Measurements from ENCODE around the gene SPHK2.
A peak's percentile ranks its signal among the peaks of the same experiment; 100 is the strongest.
"Not testable (repeated sequence)": the region's sequence is repeated elsewhere in the genome, so short reads cannot be mapped to it uniquely, and the experiment has no call there.

The SPHK2 gene

DNA sequence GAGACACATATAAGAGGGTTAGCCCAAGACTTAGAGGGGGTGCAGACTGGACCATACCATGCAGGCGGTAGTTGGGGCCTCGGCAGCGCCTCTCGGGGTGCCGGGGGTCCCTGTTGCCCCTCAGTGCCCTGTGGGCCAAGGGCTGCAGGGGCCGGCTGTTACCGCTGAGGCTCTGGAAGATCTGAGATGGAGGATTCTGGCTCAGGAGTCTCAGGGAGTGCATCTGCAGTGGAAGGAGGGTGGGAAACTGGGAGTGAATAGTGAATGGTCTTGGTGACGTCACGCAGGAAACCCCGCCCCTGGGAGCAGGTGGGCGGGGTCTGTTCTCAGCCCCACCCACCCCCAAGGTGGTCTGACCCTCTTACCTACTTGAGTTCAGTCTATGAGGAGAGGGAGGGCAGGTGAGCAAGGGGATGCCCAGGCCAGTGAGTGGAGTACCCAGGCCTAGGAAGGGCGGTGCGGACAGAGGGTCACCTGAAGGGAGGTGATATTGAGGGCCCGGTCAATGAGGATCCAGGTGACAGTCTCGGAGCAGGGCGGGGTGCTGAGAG lies 19.6 kb downstream of the SPHK2 start:
- DNase-seq: no peak

GRCh38 chr19:48639483-48640375 lies 20.4 kb downstream of the SPHK2 start:
- no peak for DNase-seq

GRCh38 chr19:48641850-48642249 lies 22.5 kb downstream of the SPHK2 start:
- DNase-seq: no peak

- no peak for DNase-seq
Observed at GRCh38 chr19:48642862-48643261, 23.6 kb downstream of the SPHK2 start.

- no peak for DNase-seq
Observed at GRCh38 chr19:48644355-48644754, 25.0 kb downstream of the SPHK2 start.

- peak; percentile 81 for DNase-seq
Observed at GRCh38 chr19:48644839-48645619, 25.7 kb downstream of the SPHK2 start.

GRCh38 chr19:48645620-48646000 lies 26.3 kb downstream of the SPHK2 start:
- no peak for DNase-seq

GRCh38 chr19:48646001-48646721 lies 26.9 kb downstream of the SPHK2 start, which contains the start of gene CA11:
Gene CA11 (minus strand): TSS chr19:48646187. CDS start chr19:48645632, 555 bp downstream.
- peak; percentile 92 for DNase-seq

DNA sequence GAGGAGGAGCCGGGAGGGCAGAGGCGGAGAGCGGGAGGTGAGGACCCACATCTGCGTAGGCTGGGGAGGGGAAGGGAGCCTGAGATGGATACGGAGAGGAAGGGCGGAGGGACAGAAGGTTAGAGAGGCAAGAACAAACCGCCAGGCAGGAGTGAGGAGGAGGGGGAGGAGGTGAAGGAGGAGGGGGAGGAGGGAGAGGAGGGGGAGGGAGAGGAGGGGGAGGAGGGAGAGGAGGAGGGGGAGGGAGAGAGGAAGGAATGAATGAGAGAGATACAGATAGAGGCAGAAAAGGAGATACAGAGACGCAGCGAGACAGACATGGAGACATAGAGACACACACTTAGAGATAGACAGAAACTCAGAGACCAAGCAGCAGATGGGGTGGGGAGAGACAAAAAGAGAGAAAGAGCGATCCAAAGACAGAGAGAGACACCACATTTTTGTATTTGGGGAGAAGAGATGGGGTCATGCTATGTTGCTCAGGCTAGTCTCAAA lies 27.5 kb downstream of the SPHK2 start:
- DNase-seq: no peak

DNA sequence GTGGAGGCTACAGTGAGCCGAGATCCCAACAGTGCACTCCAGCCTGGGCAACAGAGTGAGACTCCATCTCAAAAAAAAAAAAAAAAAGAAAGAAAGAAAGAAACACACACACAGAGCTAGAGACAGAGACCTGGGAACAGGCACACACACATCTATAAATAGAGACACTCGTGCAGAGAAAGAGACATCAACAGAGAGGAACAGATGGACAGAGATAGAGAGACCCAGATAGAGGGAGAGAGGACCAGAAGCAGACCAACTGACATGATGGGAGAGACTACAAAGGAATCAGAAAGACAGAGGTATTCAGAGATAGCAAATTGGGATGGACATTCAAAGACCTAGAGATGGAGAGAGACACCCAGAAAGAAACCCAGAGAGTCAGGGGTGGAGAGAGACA lies 28.8 kb downstream of the SPHK2 start:
- DNase-seq: no peak

DNA sequence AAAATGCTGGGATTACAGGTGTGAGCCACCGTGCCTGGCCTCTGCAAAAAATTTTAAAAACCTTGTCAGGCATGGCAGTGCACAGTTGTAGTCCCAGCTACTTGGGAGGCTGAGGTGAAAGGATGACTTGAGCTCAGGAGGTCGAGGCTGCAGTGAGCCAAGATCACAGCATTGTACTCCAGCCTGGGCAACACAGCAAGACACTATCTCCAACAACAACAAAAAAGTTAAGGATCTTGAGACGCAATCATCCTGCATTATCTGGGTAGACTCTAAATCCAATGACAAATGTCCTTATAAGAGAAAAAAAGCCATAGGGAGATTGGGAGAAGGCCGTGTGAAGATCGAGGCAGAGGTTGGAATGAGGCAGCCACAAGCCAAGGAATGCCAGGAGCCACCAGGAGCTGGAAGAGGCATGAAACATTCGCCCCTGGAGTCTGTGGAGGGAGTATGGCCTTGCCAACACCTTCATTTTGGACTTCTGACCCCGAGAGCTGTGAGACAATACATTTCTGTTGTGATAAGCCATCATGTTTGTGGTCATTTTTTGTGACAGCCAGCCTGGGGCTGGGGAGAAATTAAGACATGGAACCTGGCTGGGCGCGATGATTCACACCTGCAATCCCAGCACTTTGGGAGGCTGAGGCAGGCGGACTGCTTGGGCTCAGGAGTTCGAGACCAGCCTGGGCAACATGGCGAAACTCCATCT lies 31.8 kb downstream of the SPHK2 start:
- no peak for DNase-seq

DNA sequence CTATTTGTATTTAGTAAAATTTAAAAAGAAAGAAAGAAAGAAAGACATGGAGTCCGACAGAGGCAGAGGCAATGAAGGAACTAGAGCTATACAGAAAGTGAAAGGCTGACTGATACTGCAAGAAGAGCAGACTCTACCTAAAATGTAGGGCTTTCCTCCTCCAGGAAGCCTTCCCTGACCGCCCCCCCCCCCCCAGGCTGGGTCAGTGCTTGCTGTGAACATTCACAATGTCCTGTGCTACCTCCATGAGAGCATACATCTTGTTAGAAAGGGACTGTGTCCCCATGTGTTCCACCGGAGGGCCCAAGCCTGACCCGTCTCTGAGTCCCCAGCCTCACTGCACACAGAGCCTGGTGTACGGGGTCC lies 32.4 kb downstream of the SPHK2 start:
- DNase-seq: no peak

DNA sequence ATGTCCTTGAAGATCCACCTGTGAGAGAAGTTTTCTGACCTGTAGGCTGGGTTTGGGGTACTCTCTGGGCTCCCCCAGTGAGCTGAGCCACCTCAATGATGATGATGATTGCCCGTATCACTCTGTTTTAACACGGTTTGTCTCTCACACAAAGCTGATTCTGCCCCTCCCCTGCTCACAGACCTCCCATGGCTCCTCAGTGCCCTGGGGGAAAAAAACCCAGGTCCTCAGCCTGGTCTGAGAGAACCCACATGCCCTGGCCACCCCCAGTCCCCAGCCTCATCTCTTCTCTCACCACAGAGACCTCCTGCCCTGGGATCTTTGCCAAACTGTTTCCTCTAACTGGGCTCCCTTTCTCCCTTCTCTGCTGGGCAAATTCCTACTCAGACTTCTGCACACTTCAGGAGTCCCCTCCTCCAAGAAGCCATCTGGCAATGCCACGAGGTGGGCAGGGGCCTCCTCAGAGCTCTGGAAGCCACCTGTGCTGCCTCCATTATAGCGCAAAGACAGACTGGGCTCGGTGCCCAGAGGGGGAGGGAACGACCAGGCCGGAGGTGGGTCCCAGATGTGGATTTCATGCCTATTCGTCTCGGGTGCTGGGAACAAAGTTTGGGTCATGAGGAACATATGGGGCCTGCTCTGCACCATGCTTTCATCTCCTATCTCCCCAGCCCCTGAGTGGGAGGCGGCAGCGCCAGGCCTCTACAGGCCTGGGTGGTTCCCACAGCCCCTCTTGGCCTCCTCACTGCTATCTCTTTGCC lies 35.2 kb downstream of the SPHK2 start:
- no peak for DNase-seq

- no peak for DNase-seq
Observed at GRCh38 chr19:48656840-48657474, 37.7 kb downstream of the SPHK2 start.

- DNase-seq: not testable (repeated sequence)
Observed at GRCh38 chr19:48657828-48658227, 38.5 kb downstream of the SPHK2 start.

- DNase-seq: no peak
Observed at GRCh38 chr19:48658483-48658882, 39.2 kb downstream of the SPHK2 start.

DNA sequence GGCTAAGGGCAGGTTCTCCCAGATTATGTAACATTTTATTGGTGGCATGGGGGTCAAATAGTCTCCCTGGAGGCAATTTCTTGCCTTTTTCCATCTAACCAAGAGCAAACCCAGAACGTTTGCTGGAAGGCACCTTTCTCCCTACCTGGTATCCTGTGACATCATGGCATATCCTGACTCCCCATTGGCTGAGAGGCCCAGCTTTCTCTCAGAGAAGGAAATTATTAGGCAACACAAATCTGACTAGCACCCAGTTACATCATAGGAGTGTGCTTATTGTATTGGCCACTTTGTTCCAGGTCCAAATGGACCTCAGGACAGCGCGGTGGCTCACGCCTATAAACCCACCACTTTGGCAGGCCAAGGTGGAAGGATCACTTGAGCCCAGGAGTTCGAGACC lies 40.5 kb downstream of the SPHK2 start:
- no peak for DNase-seq

- peak; percentile 91 for DNase-seq
Observed at GRCh38 chr19:48660852-48661710, 41.8 kb downstream of the SPHK2 start.

GRCh38 chr19:48661711-48662090 lies 42.4 kb downstream of the SPHK2 start:
- DNase-seq: no peak

- no peak for DNase-seq
Observed at GRCh38 chr19:48663667-48664066, 44.4 kb downstream of the SPHK2 start.

Data from stimulated activated CD8-positive, alpha-beta memory T cell treated with anti-CD3 and anti-CD28 coated beads, Interleukin-4, amount 100 ng/mL, for 48 hours (primary cell).